NCI-H774 (cell line): Measurements from ENCODE around the gene OLIG3.
A peak's percentile ranks its signal among the peaks of the same experiment; 100 is the strongest.

Experiments used
- DNase-seq: peaks from one replicate; lab custom pipeline; 2025; lab: John Stamatoyannopoulos, UW

OLIG3 gene

GRCh38 chr6:137495703-137496336 is 1.6 kb upstream of the OLIG3 start:
- DNase-seq: no peak

GRCh38 chr6:137494988-137495702 is 951 bp upstream of the OLIG3 start:
- DNase-seq: no peak

- peak; percentile 22 for DNase-seq
These were observed 766 bp downstream of the OLIG3 start for GRCh38 chr6:137493218-137494038.

- no peak for DNase-seq
These were observed 1.6 kb downstream of the OLIG3 start for GRCh38 chr6:137492289-137493217.

GRCh38 chr6:137491478-137491877 is 2.7 kb downstream of the OLIG3 start:
- DNase-seq: no peak

- DNase-seq: no peak
These were observed 3.2 kb downstream of the OLIG3 start for GRCh38 chr6:137490961-137491360.

- no peak for DNase-seq
These were observed 3.9 kb downstream of the OLIG3 start for GRCh38 chr6:137490006-137490905.

GRCh38 chr6:137489046-137490005 is 4.9 kb downstream of the OLIG3 start:
- DNase-seq: no peak

GRCh38 chr6:137488150-137489045 is 5.8 kb downstream of the OLIG3 start:
- no peak for DNase-seq

- DNase-seq: no peak
These were observed 6.4 kb downstream of the OLIG3 start for GRCh38 chr6:137487869-137488149.

- DNase-seq: no peak
These were observed 6.9 kb downstream of the OLIG3 start for GRCh38 chr6:137487181-137487868.

GRCh38 chr6:137486416-137486815 is 7.8 kb downstream of the OLIG3 start:
- DNase-seq: no peak

GRCh38 chr6:137480431-137480830 is 13.8 kb downstream of the OLIG3 start:
- no peak for DNase-seq

- no peak for DNase-seq
These were observed 19.1 kb downstream of the OLIG3 start for GRCh38 chr6:137475103-137475502.

- peak; percentile 67 for DNase-seq
These were observed 20.6 kb downstream of the OLIG3 start for GRCh38 chr6:137473598-137473997.

GRCh38 chr6:137472641-137473137 is 21.5 kb downstream of the OLIG3 start:
- no peak for DNase-seq

- peak; percentile 54 for DNase-seq
These were observed 22.2 kb downstream of the OLIG3 start for GRCh38 chr6:137471986-137472385.

GRCh38 chr6:137471497-137471896 is 22.7 kb downstream of the OLIG3 start:
- no peak for DNase-seq
